GM11168 (cell line): ENCODE results near the gene OGFRL1.
"Not testable (repeated sequence)": the region's sequence is repeated elsewhere in the genome, so short reads cannot be mapped to it uniquely, and the experiment has no call there.

Experiments
- in situ Hi-C: fragments of 300-500 bp; cut with MboI; formaldehyde crosslinking; loops from one replicate; pipeline ENCODE4 v1.12.0; 2022; ENCODE audit warnings: low sequenced_read_pairs; ENCODE audit not compliant: unreplicated experiment

The OGFRL1 gene

GRCh38 chr6:71288228-71289038 lies at the start of gene OGFRL1:
OGFRL1 (plus strand) TSS chr6:71288811; CDS start chr6:71288937, 126 bp downstream.
- in situ Hi-C loops, result no loop called here

GRCh38 chr6:71239694-71240093 lies 48.9 kb upstream of the OGFRL1 start:
- in situ Hi-C loops, result no loop called here

GRCh38 chr6:71245265-71246049 lies 43.2 kb upstream of the OGFRL1 start:
- in situ Hi-C loops, result no loop called here

- in situ Hi-C loops, result no loop called here
Observed at GRCh38 chr6:71246596-71246995, 42.0 kb upstream of the OGFRL1 start.

GRCh38 chr6:71248306-71248765 lies 40.3 kb upstream of the OGFRL1 start:
- in situ Hi-C loops, result no loop called here

- in situ Hi-C loops, result no loop called here
Observed at GRCh38 chr6:71248878-71249544, 39.6 kb upstream of the OGFRL1 start.

GRCh38 chr6:71250099-71250602 lies 38.5 kb upstream of the OGFRL1 start:
- in situ Hi-C loops, result no loop called here

- in situ Hi-C loops, result no loop called here
Observed at GRCh38 chr6:71252410-71252809, 36.2 kb upstream of the OGFRL1 start.

GRCh38 chr6:71252960-71253359 lies 35.7 kb upstream of the OGFRL1 start:
- in situ Hi-C loops, result no loop called here

- in situ Hi-C loops, result no loop called here
Observed at GRCh38 chr6:71254323-71254722, 34.3 kb upstream of the OGFRL1 start.

- in situ Hi-C loops, result no loop called here
Observed at GRCh38 chr6:71258078-71258866, 30.3 kb upstream of the OGFRL1 start.

- in situ Hi-C loops, result no loop called here
Observed at GRCh38 chr6:71259888-71260604, 28.6 kb upstream of the OGFRL1 start.

- in situ Hi-C loops, result no loop called here
Observed at GRCh38 chr6:71262914-71263313, 25.7 kb upstream of the OGFRL1 start.

GRCh38 chr6:71266392-71266791 lies 22.2 kb upstream of the OGFRL1 start:
- in situ Hi-C loops, result not testable (repeated sequence)

GRCh38 chr6:71268735-71269437 lies 19.7 kb upstream of the OGFRL1 start:
- in situ Hi-C loops, result no loop called here

- in situ Hi-C loops, result no loop called here
Observed at GRCh38 chr6:71277926-71278600, 10.5 kb upstream of the OGFRL1 start.

GRCh38 chr6:71279321-71279720 lies 9.3 kb upstream of the OGFRL1 start:
- in situ Hi-C loops, result no loop called here

- in situ Hi-C loops, result no loop called here
Observed at GRCh38 chr6:71279740-71280139, 8.9 kb upstream of the OGFRL1 start.
